Measurements from ENCODE around the gene SH3BP5.

DNA sequence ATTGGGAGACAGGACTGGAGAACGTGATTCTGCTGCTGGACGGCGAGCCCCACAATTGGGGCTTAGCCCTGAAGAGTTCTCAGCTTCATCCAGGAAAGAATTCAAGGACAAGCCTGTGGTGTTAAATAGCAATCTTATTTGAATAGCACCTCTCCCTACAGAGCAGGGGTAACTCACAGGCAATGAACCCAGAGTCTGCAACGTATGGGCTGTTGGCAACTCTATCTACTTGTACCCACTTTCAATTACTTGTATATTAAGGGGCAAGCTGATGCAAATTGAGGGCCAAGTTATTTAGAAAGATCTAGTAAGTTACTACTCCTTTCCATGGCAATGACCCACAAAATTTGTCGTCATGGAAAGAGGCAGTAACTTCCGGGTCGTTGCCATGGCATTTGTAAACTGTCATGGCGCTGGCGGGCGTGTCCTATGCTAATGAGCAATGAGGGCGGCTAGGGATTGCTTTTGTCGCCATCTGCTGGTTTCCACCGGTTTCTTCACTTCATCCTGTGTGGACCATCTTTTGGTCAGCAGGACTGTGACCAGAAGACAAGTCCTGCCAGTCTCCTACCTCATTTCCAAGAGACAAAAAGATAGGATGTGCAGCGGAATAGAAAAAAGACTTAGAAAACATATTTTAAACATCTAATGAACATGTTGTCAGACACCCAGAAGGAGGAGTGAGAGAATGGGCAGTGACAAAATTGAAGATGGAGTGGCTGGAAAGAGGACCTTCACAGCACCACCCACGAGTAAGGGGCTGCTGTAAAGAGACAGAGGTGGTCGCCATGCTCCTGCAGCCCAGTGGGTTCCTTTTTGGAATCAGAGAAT, 45.8 kb upstream of the SH3BP5 start:
- no peak for TF ChIP-seq NFIC (IDR thresholded peaks at IDR 0.05)
- TF ChIP-seq RAD21 (IDR thresholded peaks at IDR 0.05; ENCODE audit: low read depth): peak; percentile 95
- no peak for TF ChIP-seq TAF1 (IDR thresholded peaks at IDR 0.05; ENCODE audit: low read depth)
- TF ChIP-seq CEBPB (IDR thresholded peaks at IDR 0.05): no peak
- TF ChIP-seq ZBTB7A (IDR thresholded peaks at IDR 0.05; ENCODE audit: low read depth): no peak
- TF ChIP-seq, protein P1, sequence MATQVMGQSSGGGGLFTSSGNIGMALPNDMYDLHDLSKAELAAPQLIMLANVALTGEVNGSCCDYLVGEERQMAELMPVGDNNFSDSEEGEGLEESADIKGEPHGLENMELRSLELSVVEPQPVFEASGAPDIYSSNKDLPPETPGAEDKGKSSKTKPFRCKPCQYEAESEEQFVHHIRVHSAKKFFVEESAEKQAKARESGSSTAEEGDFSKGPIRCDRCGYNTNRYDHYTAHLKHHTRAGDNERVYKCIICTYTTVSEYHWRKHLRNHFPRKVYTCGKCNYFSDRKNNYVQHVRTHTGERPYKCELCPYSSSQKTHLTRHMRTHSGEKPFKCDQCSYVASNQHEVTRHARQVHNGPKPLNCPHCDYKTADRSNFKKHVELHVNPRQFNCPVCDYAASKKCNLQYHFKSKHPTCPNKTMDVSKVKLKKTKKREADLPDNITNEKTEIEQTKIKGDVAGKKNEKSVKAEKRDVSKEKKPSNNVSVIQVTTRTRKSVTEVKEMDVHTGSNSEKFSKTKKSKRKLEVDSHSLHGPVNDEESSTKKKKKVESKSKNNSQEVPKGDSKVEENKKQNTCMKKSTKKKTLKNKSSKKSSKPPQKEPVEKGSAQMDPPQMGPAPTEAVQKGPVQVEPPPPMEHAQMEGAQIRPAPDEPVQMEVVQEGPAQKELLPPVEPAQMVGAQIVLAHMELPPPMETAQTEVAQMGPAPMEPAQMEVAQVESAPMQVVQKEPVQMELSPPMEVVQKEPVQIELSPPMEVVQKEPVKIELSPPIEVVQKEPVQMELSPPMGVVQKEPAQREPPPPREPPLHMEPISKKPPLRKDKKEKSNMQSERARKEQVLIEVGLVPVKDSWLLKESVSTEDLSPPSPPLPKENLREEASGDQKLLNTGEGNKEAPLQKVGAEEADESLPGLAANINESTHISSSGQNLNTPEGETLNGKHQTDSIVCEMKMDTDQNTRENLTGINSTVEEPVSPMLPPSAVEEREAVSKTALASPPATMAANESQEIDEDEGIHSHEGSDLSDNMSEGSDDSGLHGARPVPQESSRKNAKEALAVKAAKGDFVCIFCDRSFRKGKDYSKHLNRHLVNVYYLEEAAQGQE (IDR thresholded peaks at IDR 0.05; ENCODE audit: low read depth): no peak
- TF ChIP-seq, protein P2, sequence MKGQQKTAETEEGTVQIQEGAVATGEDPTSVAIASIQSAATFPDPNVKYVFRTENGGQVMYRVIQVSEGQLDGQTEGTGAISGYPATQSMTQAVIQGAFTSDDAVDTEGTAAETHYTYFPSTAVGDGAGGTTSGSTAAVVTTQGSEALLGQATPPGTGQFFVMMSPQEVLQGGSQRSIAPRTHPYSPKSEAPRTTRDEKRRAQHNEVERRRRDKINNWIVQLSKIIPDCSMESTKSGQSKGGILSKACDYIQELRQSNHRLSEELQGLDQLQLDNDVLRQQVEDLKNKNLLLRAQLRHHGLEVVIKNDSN (IDR thresholded peaks at IDR 0.05): no peak
- peak; percentile 79 for TF ChIP-seq CREB1 (IDR thresholded peaks at IDR 0.05; ENCODE audit: low read depth)
- peak; percentile 88 for TF ChIP-seq EGR1 (IDR thresholded peaks at IDR 0.05)
- no peak for TF ChIP-seq EP300 (IDR thresholded peaks at IDR 0.05; ENCODE audit: borderline replicate concordance)
- peak; percentile 99 for TF ChIP-seq YY1 (IDR thresholded peaks at IDR 0.05; ENCODE audit: low read depth)
- TF ChIP-seq, protein P3, sequence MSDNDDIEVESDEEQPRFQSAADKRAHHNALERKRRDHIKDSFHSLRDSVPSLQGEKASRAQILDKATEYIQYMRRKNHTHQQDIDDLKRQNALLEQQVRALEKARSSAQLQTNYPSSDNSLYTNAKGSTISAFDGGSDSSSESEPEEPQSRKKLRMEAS (IDR thresholded peaks at IDR 0.05): peak; percentile 56; the same call in 1 of the 2 replicates

All from Ishikawa (cell line).